ENCODE data around the gene MTHFD1. TPM values are rescaled to one million over a fixed set of nuclear protein-coding genes. Genes with fewer than 3 reads are reported as not detected.
A peak's percentile ranks its signal among the peaks of the same experiment; 100 is the strongest.

Gene MTHFD1
- total RNA-seq, 1 donor from 2014 or later, result 40.7 TPM

DNA sequence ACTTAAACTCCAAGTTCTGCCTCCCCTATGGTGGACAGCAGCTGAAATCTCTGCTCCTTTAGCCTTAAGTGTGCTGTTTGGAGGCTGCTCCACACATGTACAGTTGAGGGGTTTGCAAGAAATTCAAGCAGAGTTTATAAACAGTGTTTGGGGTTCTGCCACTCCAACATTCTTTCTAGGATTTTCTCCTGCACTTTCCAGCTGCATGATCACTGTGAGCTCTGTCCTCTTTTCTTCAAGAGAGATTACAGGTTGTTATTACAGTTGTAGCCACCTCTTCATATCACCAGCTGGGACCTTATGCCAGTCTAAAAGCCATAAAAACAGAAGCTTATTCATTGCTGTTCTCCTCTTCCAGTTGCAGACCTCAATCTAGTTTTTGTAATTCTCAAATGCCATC is 107.1 kb downstream of the MTHFD1 start:
- no peak for DNase-seq (ENCODE audit: low spot score)

GRCh38 chr14:64496764-64497163 is 108.6 kb downstream of the MTHFD1 start:
- no peak for DNase-seq (ENCODE audit: low spot score)

DNA sequence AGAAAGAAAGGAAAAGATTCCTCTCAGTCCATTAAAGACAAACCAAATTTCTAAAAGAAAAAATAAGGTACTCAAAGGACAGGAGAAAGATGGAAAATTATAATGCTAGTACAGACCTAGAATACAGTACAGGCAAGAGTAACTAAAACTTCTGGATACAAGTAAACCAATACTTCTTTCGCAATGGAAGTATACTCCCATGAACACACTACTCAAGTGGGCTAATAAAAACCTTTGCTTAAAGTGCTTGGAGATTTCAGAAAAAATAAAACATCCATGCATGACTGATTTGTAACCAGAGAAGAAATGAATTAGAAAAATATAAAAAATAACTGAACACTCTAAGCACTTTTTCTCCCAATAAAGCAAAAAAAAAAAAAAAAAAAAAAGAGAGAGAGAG is 111.9 kb downstream of the MTHFD1 start:
- DNase-seq (ENCODE audit: low spot score), result no peak

- DNase-seq (ENCODE audit: low spot score), result peak; percentile 20
These were observed 113.4 kb downstream of the MTHFD1 start for GRCh38 chr14:64501411-64502171.

GRCh38 chr14:64502456-64502855 is 114.3 kb downstream of the MTHFD1 start:
- DNase-seq (ENCODE audit: low spot score), result no peak

DNA sequence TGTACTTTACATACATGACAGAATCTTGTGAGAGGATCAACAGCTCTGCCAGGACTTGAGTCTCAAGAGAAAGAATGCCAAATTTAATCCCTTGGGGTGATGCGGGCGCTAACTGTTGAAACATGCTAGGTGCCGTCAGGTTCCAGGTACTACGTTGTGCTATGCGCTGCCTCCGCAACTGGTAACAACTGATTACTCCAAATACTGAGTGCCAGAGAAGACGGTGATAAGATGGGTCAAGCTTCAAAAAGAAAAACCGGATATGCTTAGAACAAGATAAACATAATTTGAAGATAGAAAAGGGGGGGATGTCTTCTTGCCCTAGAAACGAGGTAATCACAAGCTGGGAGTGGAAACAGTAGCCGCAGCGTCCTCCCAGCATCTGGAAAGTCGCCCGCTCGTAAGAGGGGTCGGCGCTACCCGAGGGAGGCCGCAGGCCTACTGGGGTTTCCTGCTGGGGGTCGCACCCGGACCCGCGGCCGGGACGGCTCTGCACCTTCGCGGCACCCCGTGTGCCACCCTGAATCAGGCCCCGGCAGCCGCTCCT is 114.8 kb downstream of the MTHFD1 start:
- DNase-seq (ENCODE audit: low spot score), result peak; percentile 23

DNA sequence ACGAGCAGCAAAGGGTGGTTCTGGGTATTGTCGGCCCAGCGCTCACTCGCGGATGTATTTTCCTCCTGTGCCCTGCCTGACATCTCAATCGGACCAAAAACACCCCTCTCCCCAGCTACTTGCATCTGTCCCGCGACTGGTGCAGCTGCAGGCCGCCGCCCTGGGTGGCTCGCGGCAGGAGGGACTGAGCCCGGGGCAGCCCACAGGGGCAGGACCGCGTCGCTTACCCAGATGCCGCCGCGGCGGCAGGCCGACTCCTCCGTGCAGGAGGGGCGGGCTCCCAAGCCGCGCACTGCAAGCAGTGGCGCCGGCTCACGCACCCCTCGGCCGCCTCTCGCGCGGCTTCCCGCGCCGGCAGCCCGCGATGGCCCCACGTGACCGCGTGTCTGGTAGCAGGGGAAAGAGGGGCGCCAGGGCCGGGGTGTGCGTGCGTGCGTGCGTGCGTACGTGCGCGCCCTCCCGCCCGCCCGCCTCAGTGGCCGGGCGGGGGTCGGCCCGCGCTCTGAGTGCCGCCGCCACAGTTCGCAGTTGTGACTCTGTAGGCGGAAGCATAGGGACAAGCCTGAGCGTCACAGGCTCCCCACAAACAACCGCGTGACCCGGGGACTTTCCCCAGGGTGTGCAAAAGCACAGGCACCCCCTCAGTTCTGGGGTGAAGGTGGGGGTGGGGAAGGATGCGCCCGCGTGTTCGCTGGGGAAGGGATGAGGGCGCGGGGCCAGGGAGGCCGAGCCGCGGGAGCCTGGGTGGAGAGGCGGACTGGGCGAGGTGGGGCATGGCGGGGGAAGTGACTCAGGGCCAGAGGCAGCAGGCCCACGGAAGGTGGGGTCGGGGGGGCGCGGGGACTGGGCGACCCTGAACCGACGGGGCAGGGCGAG is 115.5 kb downstream of the MTHFD1 start, which contains the start of gene ZBTB25:
ZBTB25 (minus strand) TSS at position 405 of the 876 bp plus-strand sequence. CDS start 13,305 bp downstream, outside the sequence.
- DNase-seq (ENCODE audit: low spot score), result peak; percentile 86

- DNase-seq (ENCODE audit: low spot score), result peak; percentile 82
These were observed 116.2 kb downstream of the MTHFD1 start, which contains the start of gene ZBTB1 for GRCh38 chr14:64504310-64504896. ZBTB1 (plus strand) TSS chr14:64504770; CDS start chr14:64521505, 16,735 bp downstream.

GRCh38 chr14:64504897-64505794 is 117.0 kb downstream of the MTHFD1 start:
- peak; percentile 89 for DNase-seq (ENCODE audit: low spot score)

GRCh38 chr14:64506721-64507120 is 118.6 kb downstream of the MTHFD1 start:
- DNase-seq (ENCODE audit: low spot score), result no peak

GRCh38 chr14:64507376-64508156 is 119.4 kb downstream of the MTHFD1 start:
- no peak for DNase-seq (ENCODE audit: low spot score)

DNA sequence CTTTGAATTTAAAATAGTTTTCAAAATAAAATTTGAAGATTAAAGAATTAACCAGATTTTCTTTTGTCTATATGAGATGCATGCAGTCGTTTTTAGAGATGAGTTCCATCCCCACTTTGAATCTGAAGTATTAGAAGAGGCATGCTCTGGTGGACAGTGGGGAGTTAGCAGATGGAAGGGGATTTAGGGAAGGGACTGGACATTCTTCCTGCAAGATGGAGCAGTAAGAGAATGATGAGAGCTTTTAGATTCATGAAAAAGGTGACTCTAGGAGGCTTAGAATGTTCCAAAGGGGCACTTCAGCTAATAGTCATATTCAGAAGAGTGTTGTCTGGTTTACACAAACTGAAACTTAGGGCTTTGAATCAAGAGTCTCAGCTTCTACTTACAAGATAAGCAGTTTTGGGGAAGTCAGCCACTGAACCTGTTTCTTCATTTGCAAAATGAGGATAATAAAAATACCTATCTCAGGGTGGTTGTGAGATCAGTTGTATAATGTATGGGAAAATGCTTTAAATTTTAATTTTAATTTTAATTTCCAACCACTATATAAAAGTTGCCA is 120.1 kb downstream of the MTHFD1 start:
- no peak for DNase-seq (ENCODE audit: low spot score)

GRCh38 chr14:64509036-64509435 is 120.9 kb downstream of the MTHFD1 start:
- DNase-seq (ENCODE audit: low spot score), result no peak

Other genes starting within 250 kb of the MTHFD1 start
- 0.26 TPM for gene ESR2, start 94.0 kb upstream of the MTHFD1 start, total RNA-seq
- gene AKAP5, start 77.1 kb downstream of the MTHFD1 start, total RNA-seq, result 1.5 TPM
- 13.6 TPM for gene ZBTB25, start 115.5 kb downstream of the MTHFD1 start, total RNA-seq
- gene ZBTB1, start 116.4 kb downstream of the MTHFD1 start, total RNA-seq, result 38.5 TPM
- 16.2 TPM for gene HSPA2, start 152.4 kb downstream of the MTHFD1 start, total RNA-seq
- gene PPP1R36, start 161.6 kb downstream of the MTHFD1 start, total RNA-seq, result 3.2 TPM

Data from mucosa of gallbladder (tissue), 1 donor.